Sigmoid colon (tissue), 4 donors: ENCODE measurements around the gene BATF3.

ENCODE experiments used
- EP300 ChIP-seq, 4 donors: sonication (generic); formaldehyde crosslinking; IDR thresholded peaks; one replicate each; pipeline ENCODE4 v1.6.1; 2017; ENCODE audit warnings: antibody characterized with exemption in 4 of 4
- POLR2A ChIP-seq, 2 donors: fragments of 450-650 bp; IDR thresholded peaks; one replicate each; pipeline ENCODE4 v1.6.1; 2016; ENCODE audit warnings: antibody characterized with exemption in 2 of 2, mild to moderate bottlenecking in 2 of 2, moderate library complexity in 2 of 2
- POLR2AphosphoS5 ChIP-seq, 4 donors: sonication (generic); formaldehyde crosslinking; IDR thresholded peaks; one replicate each; pipeline ENCODE4 v1.6.1; 2017; ENCODE audit warnings: antibody characterized with exemption in 4 of 4
- TF ChIP-seq, protein P1 (sequence below), 4 experiments: fragments of 450-650 bp in 3 of 4; fragments of 200-600 bp in 1 of 4; IDR thresholded peaks; one replicate each; pipeline ENCODE4 v1.5.1; 2016 to 2019; ENCODE audit warnings: antibody characterized with exemption in 4 of 4, mild to moderate bottlenecking in 3 of 4, moderate library complexity in 2 of 4

DNA sequence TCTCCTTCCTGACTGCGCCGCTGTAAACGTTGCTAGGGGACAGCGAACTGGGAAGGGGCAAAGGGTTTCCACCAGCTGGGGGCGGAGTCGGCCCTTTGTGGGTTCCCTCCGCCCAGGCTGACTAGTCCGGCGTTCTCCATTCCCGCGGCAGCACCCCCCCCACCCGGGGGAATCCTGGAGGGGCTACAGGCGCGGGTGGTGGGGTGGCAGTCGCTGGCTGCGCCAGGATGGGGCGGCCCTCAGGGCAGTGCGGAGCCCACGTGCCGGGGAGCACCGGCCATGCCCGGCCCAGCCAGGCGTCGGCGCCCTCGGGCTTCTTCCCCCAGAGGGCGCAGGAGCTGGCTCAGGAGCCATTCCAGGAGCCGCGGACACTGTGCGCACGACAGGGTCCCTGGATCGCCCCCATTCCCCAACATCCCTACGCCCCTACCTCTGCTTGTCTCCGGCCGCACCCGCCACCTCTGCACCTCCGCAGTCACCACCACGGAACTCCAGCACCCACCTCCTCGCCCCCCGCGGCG, 476 bp downstream of the BATF3 start:
- no peak for TF ChIP-seq POLR2AphosphoS5 (IDR thresholded peaks at IDR 0.05)
- no peak for TF ChIP-seq EP300 (IDR thresholded peaks at IDR 0.05)
- TF ChIP-seq, protein P1, sequence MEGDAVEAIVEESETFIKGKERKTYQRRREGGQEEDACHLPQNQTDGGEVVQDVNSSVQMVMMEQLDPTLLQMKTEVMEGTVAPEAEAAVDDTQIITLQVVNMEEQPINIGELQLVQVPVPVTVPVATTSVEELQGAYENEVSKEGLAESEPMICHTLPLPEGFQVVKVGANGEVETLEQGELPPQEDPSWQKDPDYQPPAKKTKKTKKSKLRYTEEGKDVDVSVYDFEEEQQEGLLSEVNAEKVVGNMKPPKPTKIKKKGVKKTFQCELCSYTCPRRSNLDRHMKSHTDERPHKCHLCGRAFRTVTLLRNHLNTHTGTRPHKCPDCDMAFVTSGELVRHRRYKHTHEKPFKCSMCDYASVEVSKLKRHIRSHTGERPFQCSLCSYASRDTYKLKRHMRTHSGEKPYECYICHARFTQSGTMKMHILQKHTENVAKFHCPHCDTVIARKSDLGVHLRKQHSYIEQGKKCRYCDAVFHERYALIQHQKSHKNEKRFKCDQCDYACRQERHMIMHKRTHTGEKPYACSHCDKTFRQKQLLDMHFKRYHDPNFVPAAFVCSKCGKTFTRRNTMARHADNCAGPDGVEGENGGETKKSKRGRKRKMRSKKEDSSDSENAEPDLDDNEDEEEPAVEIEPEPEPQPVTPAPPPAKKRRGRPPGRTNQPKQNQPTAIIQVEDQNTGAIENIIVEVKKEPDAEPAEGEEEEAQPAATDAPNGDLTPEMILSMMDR (IDR thresholded peaks at IDR 0.05) = peak in 2 of 4 experiments; percentile 40 to 48
- no peak for TF ChIP-seq POLR2A (IDR thresholded peaks at IDR 0.05)
